Neuron (in vitro differentiated cells): ENCODE measurements around the gene MRTFA.

ENCODE experiments used
- H2AFZ ChIP-seq: one replicate; pipeline ENCODE4 v1.6.1; 2013; ENCODE audit warnings: low read depth, mild to moderate bottlenecking, inconsistent platforms, low read length, moderate library complexity
- H3K27me3 ChIP-seq: one replicate; pipeline ENCODE4 v1.6.1; 2013; ENCODE audit warnings: low read length; ENCODE audit not compliant: insufficient read depth
- H3K36me3 ChIP-seq: one replicate; pipeline ENCODE4 v1.6.1; 2013; ENCODE audit warnings: low read length; ENCODE audit not compliant: insufficient read depth
- H3K4me1 ChIP-seq: one replicate; pipeline ENCODE4 v1.6.1; 2013; ENCODE audit warnings: low read length; ENCODE audit not compliant: insufficient read depth
- H3K4me3 ChIP-seq: 2 replicates; pipeline ENCODE4 v1.5.1; 2013; ENCODE audit warnings: mild to moderate bottlenecking, low read length, moderate library complexity
- H3K9me3 ChIP-seq: one replicate; pipeline ENCODE4 v1.6.1; 2013; ENCODE audit warnings: low read length

Gene MRTFA

DNA sequence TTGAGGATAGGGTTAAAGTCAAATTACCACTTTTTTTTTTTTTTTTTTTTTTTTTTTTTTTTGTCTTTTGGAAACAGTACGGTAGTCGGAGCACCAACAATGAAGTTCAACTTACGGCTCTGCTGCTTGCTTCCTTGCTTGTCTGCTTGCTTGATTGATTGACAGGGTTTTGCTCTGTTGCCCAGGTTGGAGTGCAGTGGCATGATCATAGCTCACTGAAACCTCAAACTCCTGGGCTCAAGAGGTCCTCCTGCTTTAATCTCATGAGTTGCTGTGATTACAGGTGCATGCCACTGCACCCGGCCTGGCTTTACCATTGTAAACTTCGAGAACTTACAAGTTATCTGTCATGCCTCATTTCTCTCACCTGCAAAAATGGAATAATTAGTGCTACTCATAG lies 260.4 kb downstream of the MRTFA start:
- no peaks in the 10 kb centered on the region for H3K9me3 ChIP-seq
- H2AFZ ChIP-seq = no peak overlapping the region
- H3K4me1 ChIP-seq = peaks cover 4% of the 10 kb centered on the region
- H3K4me3 ChIP-seq = no peak overlapping the region
- H3K36me3 ChIP-seq = peaks cover 5% of the 10 kb centered on the region
- no peaks in the 10 kb centered on the region for H3K27me3 ChIP-seq

- Histone ChIP-seq H3K27me3 (no peaks in the 10 kb centered on the region), H3K4me3 (no peak overlapping the region), H3K9me3 (no peaks in the 10 kb centered on the region), H3K36me3 (peaks cover 5% of the 10 kb centered on the region), H3K4me1 (peaks cover 7% of the 10 kb centered on the region), H2AFZ (no peak overlapping the region)
Observed at GRCh38 chr22:40374567-40374966, 262.0 kb downstream of the MRTFA start.

DNA sequence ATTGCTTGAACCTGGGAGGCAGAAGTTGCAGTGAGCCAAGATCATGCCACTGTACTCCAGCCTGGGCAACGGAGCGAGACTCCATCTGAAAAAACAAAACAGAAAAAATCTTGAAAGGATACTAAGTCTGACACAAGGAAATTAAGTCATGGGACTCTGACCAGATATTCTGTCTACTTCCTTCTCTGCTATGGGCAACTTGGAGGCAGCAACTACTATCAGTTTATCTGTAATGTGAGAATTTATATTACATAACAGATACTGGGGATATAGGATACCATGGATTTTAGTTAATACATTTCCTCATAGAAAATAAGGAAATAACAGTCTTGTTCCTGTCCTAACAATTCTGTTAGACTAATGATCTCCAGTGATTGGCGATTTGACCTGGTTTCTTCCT lies 267.7 kb downstream of the MRTFA start:
- H2AFZ ChIP-seq = no peak overlapping the region
- peaks cover 7% of the 10 kb centered on the region for H3K4me1 ChIP-seq
- peaks cover 55% of the 10 kb centered on the region for H3K36me3 ChIP-seq
- H3K27me3 ChIP-seq = no peaks in the 10 kb centered on the region
- no peak overlapping the region for H3K4me3 ChIP-seq
- no peaks in the 10 kb centered on the region for H3K9me3 ChIP-seq

DNA sequence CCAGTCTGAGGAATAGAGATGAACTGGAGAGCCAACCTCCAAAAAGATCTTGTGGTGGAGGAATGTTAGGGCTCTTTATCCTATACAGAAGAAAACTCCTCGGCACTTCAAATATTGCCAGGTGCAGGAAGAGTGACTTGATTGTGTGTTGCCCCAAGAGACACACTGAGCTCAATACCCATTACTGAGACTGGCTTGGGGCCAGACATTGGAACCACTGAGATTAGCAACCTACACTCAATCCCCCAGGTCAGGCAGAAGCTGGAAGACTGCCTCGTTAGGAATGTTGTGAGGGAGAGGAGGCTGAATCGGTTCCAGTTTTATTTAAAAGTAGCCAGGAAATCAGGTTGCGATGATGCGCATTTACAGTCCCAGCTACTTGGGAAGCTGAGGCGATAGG lies 268.5 kb downstream of the MRTFA start:
- Histone ChIP-seq H3K4me1 (peaks cover 7% of the 10 kb centered on the region), H3K27me3 (no peaks in the 10 kb centered on the region), H3K9me3 (no peaks in the 10 kb centered on the region), H3K4me3 (no peak overlapping the region), H2AFZ (no peak overlapping the region), H3K36me3 (peaks cover 55% of the 10 kb centered on the region)

GRCh38 chr22:40367342-40367741 lies 269.2 kb downstream of the MRTFA start:
- Histone ChIP-seq H3K4me1 (peaks cover 7% of the 10 kb centered on the region), H3K4me3 (no peak overlapping the region), H2AFZ (no peak overlapping the region), H3K9me3 (no peaks in the 10 kb centered on the region), H3K36me3 (peaks cover 60% of the 10 kb centered on the region), H3K27me3 (no peaks in the 10 kb centered on the region)

DNA sequence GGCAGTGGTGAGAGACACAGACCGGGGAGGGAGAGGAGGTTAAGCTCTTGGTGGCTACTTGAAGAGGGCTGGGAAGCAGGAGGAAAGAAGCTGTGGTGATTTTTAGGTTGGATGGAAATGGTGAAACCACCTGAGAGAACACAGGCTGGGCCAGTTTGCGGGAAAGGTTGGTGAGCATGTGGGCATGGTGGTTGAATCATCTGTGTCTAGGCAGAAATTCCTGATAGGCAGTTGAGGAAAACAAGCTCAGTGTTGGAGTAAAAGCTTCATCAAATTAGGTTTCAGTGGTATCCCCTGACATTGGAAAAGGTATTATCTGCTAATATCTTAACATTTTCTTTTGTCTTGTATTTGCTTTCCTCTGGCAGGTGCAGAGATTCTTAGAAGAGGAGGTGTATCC lies 270.5 kb downstream of the MRTFA start:
- peaks cover 2% of the 10 kb centered on the region for H3K4me1 ChIP-seq
- H3K36me3 ChIP-seq = peaks cover 73% of the 10 kb centered on the region
- H2AFZ ChIP-seq = no peak overlapping the region
- no peaks in the 10 kb centered on the region for H3K9me3 ChIP-seq
- H3K4me3 ChIP-seq = no peak overlapping the region
- no peaks in the 10 kb centered on the region for H3K27me3 ChIP-seq

- H3K27me3 ChIP-seq = no peaks in the 10 kb centered on the region
- H3K36me3 ChIP-seq = peaks cover 89% of the 10 kb centered on the region
- no peak overlapping the region for H3K4me3 ChIP-seq
- no peak overlapping the region for H2AFZ ChIP-seq
- no peaks in the 10 kb centered on the region for H3K9me3 ChIP-seq
- H3K4me1 ChIP-seq = no peaks in the 10 kb centered on the region
Observed at GRCh38 chr22:40364431-40364830, 272.1 kb downstream of the MRTFA start.

DNA sequence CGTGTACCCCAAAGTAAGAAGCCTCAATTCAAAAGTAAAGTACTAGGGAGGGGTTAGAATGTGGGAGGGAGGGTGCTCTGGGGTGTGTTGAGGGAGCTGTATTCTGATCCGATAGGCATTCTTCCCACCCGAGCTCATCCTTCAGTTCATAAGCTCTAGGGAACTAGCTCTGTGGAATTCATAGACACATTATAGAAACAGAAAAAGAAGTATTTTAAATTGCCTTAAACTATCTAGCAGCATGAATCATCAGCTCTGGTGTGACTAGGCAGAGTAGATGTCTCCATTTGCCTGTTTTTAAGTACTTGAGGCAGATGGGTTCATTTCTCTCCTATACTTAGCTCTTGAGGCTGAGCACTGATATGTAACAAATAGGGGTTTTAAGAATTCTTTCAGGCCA lies 273.5 kb downstream of the MRTFA start:
- no peaks in the 10 kb centered on the region for H3K9me3 ChIP-seq
- peaks cover 93% of the 10 kb centered on the region for H3K36me3 ChIP-seq

DNA sequence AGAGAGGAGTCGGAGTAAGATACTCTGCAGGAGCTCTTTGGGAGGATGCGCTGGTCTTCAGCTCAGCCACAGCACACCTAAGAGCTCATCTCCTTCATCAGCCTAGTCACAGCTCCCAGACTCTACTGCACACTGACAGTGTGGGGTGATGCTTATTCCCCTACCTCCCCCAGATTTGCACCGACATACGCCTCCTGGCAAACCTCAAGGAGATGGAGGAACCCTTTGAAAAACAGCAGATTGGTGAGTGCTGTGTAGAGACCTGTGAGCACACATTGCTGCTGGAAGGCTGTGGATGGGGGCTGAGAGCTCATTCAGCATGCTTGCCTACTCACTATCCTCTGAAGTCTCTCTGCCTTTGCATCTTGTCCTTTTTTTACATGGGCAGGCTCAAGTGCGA lies 275.4 kb downstream of the MRTFA start:
- no peak overlapping the region for H2AFZ ChIP-seq
- peaks cover 86% of the 10 kb centered on the region for H3K36me3 ChIP-seq
- H3K27me3 ChIP-seq = no peaks in the 10 kb centered on the region
- no peak overlapping the region for H3K4me3 ChIP-seq
- H3K9me3 ChIP-seq = no peaks in the 10 kb centered on the region
- no peaks in the 10 kb centered on the region for H3K4me1 ChIP-seq

More for the DNA sequence above, 273.5 kb downstream of the MRTFA start:
- Histone ChIP-seq H3K4me3 (no peak overlapping the region), H2AFZ (no peak overlapping the region), H3K27me3 (no peaks in the 10 kb centered on the region), H3K4me1 (no peaks in the 10 kb centered on the region)
